Stimulated activated CD8-positive, alpha-beta memory T cell treated with anti-CD3 and anti-CD28 coated beads, Interleukin-12 subunit alpha, Interleukin-12 subunit beta, amount 100 ng/mL, for 24 hours (primary cell): ENCODE data around the gene CXCL5.

Experiments used
- DNase-seq: peaks from one replicate; pipeline ENCODE4 v3.0.0-alpha.2; 2020; ENCODE audit errors: extremely low read depth

Gene CXCL5

GRCh38 chr4:73998040-73999011 lies at the start of gene CXCL5:
Gene CXCL5 (minus strand): TSS chr4:73998677. CDS start chr4:73998581, 96 bp downstream.
- no peak for DNase-seq

GRCh38 chr4:74047152-74047551 lies 48.7 kb upstream of the CXCL5 start:
- no peak for DNase-seq

GRCh38 chr4:74045772-74046171 lies 47.3 kb upstream of the CXCL5 start:
- no peak for DNase-seq

- DNase-seq = no peak
Measured at GRCh38 chr4:74045247-74045646, 46.8 kb upstream of the CXCL5 start.

GRCh38 chr4:74044677-74045076 lies 46.2 kb upstream of the CXCL5 start:
- DNase-seq = no peak

- no peak for DNase-seq
Measured at GRCh38 chr4:74042681-74043080, 44.2 kb upstream of the CXCL5 start.

GRCh38 chr4:74041418-74041817 lies 42.9 kb upstream of the CXCL5 start:
- DNase-seq = no peak

- no peak for DNase-seq
Measured at GRCh38 chr4:74039315-74039763, 40.9 kb upstream of the CXCL5 start.

- no peak for DNase-seq
Measured at GRCh38 chr4:74038425-74039314, 40.2 kb upstream of the CXCL5 start, which contains the start of gene CXCL3. Gene CXCL3 (minus strand): TSS chr4:74038689. CDS start chr4:74038611, 78 bp downstream.

GRCh38 chr4:74038086-74038424 lies 39.6 kb upstream of the CXCL5 start:
- no peak for DNase-seq

- no peak for DNase-seq
Measured at GRCh38 chr4:74037076-74037955, 38.8 kb upstream of the CXCL5 start.

- DNase-seq = no peak
Measured at GRCh38 chr4:74033739-74034138, 35.3 kb upstream of the CXCL5 start.

- DNase-seq = no peak
Measured at GRCh38 chr4:74032064-74032463, 33.6 kb upstream of the CXCL5 start.

- no peak for DNase-seq
Measured at GRCh38 chr4:74031576-74031975, 33.1 kb upstream of the CXCL5 start.

- no peak for DNase-seq
Measured at GRCh38 chr4:74030285-74030684, 31.8 kb upstream of the CXCL5 start.

GRCh38 chr4:74028504-74028903 lies 30.0 kb upstream of the CXCL5 start:
- no peak for DNase-seq

GRCh38 chr4:74023709-74024108 lies 25.2 kb upstream of the CXCL5 start:
- no peak for DNase-seq

- no peak for DNase-seq
Measured at GRCh38 chr4:74021601-74022000, 23.1 kb upstream of the CXCL5 start.

- no peak for DNase-seq
Measured at GRCh38 chr4:74018771-74019170, 20.3 kb upstream of the CXCL5 start.

GRCh38 chr4:74018116-74018515 lies 19.6 kb upstream of the CXCL5 start:
- no peak for DNase-seq

- DNase-seq = no peak
Measured at GRCh38 chr4:74016068-74016467, 17.6 kb upstream of the CXCL5 start.
